Activated naive CD4-positive, alpha-beta T cell treated with anti-CD3 and anti-CD28 coated beads for 36 hours (primary cell): ENCODE measurements around the gene ABL1. TPM values are rescaled to one million over a fixed set of nuclear protein-coding genes. Genes with fewer than 3 reads are reported as not detected.
A peak's percentile ranks its signal among the peaks of the same experiment; 100 is the strongest.

Source experiments
- CTCF ChIA-PET: fragments of 350-600 bp; sonication (Branson Sonifier 250); formaldehyde crosslinking; loops from one replicate; lab custom pipeline; 2021; ENCODE audit warnings: antibody characterized with exemption; lab: Charles Lee
- DNase-seq: peaks from one replicate; pipeline ENCODE4 v3.0.0-alpha.2; 2020
- H3K27ac Mint-ChIP-seq: one replicate; pipeline ENCODE4 v1.8.0; 2021; ENCODE audit warnings: mild to moderate bottlenecking, mixed read lengths
- H3K27me3 Mint-ChIP-seq: one replicate; pipeline ENCODE4 v1.8.0; 2021; ENCODE audit warnings: low read depth, mixed read lengths
- H3K36me3 Mint-ChIP-seq: one replicate; pipeline ENCODE4 v1.8.0; 2021; ENCODE audit warnings: low read depth, mixed read lengths
- H3K4me1 Mint-ChIP-seq: one replicate; pipeline ENCODE4 v1.8.0; 2021; ENCODE audit warnings: low read depth, mixed read lengths
- H3K4me3 Mint-ChIP-seq: one replicate; pipeline ENCODE4 v1.8.0; 2021; ENCODE audit warnings: mild to moderate bottlenecking, moderate library complexity, mixed read lengths
- H3K9me3 Mint-ChIP-seq: one replicate; pipeline ENCODE4 v1.8.0; 2021; ENCODE audit warnings: mixed read lengths
- intact Hi-C: fragments of 100-400 bp; cut with micrococcal nuclease; formaldehyde crosslinking; loops from one replicate; pipeline ENCODE4 v1.15.1; 2023
- total RNA-seq, 2 experiments: library from RNA; stranded (reverse); gene quantifications; one replicate each; pipeline ENCODE4 v1.2.3, GENCODE V29; 2021

Gene ABL1
- total RNA-seq, 2 experiments from 2014 or later: 25.7 to 26.1 TPM

DNA sequence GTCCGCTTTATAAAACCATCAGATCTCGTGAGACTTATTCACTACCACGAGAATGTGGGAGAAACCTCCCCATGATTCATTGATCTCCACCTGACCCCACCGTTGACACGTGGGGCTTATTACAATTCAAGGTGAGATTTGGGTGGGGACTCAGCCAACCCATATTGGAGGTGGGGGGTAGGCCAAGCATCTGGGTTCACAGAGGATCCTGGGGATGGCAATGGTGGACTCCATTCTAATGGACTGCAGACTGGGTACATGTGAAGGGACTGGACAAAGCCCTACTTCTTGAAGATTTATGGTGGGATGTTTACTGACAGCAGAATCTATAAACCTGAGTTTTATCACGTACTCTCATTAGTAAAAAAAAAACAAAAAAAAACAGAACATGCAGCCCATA lies 46.5 kb downstream of the ABL1 start:
- intact Hi-C loops: no loop called here
- Mint-ChIP-seq H3K4me1 (no peaks in the 10 kb centered on the region), H3K9me3 (no peaks in the 10 kb centered on the region), H3K36me3 (peaks cover 31% of the 10 kb centered on the region), H3K27ac (peak overlapping the region; percentile 35), H3K4me3 (no peak overlapping the region), H3K27me3 (no peaks in the 10 kb centered on the region)
- no peak for DNase-seq
- CTCF ChIA-PET: interaction anchor here (1.4 kb wide), 1 partner anchor 16 kb away, joined by 8 read pairs; no protein-coding TSS in a partner anchor

GRCh38 chr9:130882696-130883225 lies 47.7 kb downstream of the ABL1 start:
- H3K27ac Mint-ChIP-seq: no peak overlapping the region
- no peaks in the 10 kb centered on the region for H3K9me3 Mint-ChIP-seq
- H3K36me3 Mint-ChIP-seq: peaks cover 33% of the 10 kb centered on the region
- intact Hi-C loops: no loop called here
- no peak overlapping the region for H3K4me3 Mint-ChIP-seq
- no peaks in the 10 kb centered on the region for H3K27me3 Mint-ChIP-seq
- no peak for DNase-seq
- no peaks in the 10 kb centered on the region for H3K4me1 Mint-ChIP-seq
- CTCF ChIA-PET: interaction anchor here (0.6 to 0.7 kb wide), 2 partner anchors 114 to 170 kb away, joined by 4 to 8 read pairs; no protein-coding TSS in a partner anchor

DNA sequence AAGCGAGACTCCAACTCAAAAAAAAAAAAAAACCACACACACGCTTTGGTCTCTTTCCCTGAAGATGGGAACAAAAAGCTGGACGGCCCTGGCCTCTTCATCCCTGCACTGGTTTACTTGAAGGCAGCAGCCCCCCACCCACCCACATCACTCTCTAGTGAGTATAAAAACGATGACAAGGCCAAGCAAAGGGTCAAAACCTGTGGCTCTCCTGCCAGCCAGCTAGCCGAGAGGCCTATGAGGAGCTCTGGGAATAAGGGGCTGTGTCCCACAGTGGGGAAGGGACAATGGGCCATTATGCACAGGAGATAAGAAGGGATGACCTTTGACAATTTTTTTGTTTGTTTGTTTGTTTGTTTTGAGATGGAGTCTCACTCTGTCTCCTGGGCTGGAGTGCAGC lies 48.4 kb downstream of the ABL1 start:
- H3K36me3 Mint-ChIP-seq: peaks cover 30% of the 10 kb centered on the region
- H3K9me3 Mint-ChIP-seq: no peaks in the 10 kb centered on the region
- no peaks in the 10 kb centered on the region for H3K4me1 Mint-ChIP-seq
- no peak overlapping the region for H3K4me3 Mint-ChIP-seq
- H3K27ac Mint-ChIP-seq: no peak overlapping the region
- no peaks in the 10 kb centered on the region for H3K27me3 Mint-ChIP-seq
- no peak for DNase-seq
- intact Hi-C loops: no loop called here
- CTCF ChIA-PET: interaction anchor here (0.6 to 0.7 kb wide), 2 partner anchors 113 to 169 kb away, joined by 4 to 8 read pairs; no protein-coding TSS in a partner anchor

DNA sequence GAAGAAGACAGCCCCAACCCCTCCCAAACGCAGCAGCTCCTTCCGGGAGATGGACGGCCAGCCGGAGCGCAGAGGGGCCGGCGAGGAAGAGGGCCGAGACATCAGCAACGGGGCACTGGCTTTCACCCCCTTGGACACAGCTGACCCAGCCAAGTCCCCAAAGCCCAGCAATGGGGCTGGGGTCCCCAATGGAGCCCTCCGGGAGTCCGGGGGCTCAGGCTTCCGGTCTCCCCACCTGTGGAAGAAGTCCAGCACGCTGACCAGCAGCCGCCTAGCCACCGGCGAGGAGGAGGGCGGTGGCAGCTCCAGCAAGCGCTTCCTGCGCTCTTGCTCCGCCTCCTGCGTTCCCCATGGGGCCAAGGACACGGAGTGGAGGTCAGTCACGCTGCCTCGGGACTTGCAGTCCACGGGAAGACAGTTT lies 49.1 kb downstream of the ABL1 start:
- no peak for DNase-seq
- CTCF ChIA-PET: interaction anchor here (1.2 kb wide), 1 partner anchor 162 kb away, joined by 3 read pairs; no protein-coding TSS in a partner anchor
- H3K36me3 Mint-ChIP-seq: peaks cover 28% of the 10 kb centered on the region
- intact Hi-C loops: no loop called here
- H3K27me3 Mint-ChIP-seq: no peaks in the 10 kb centered on the region
- H3K9me3 Mint-ChIP-seq: no peaks in the 10 kb centered on the region
- H3K4me1 Mint-ChIP-seq: no peaks in the 10 kb centered on the region
- no peak overlapping the region for H3K4me3 Mint-ChIP-seq
- no peak overlapping the region for H3K27ac Mint-ChIP-seq

GRCh38 chr9:130884542-130885483 lies 49.8 kb downstream of the ABL1 start:
- H3K36me3 Mint-ChIP-seq: peaks cover 24% of the 10 kb centered on the region
- H3K27ac Mint-ChIP-seq: no peak overlapping the region
- DNase-seq: no peak
- CTCF ChIA-PET: interaction anchor here (0.6 to 1.2 kb wide), 2 partner anchors 162 to 930 kb away, joined by 3 read pairs; no protein-coding TSS in a partner anchor
- no peaks in the 10 kb centered on the region for H3K4me1 Mint-ChIP-seq
- H3K4me3 Mint-ChIP-seq: no peak overlapping the region
- H3K9me3 Mint-ChIP-seq: no peaks in the 10 kb centered on the region
- intact Hi-C loops: no loop called here
- H3K27me3 Mint-ChIP-seq: no peaks in the 10 kb centered on the region

- no peaks in the 10 kb centered on the region for H3K9me3 Mint-ChIP-seq
- CTCF ChIA-PET: no interaction called here
Measured at GRCh38 chr9:130885484-130886375, 50.7 kb downstream of the ABL1 start.

GRCh38 chr9:130886981-130887380 lies 51.9 kb downstream of the ABL1 start:
- CTCF ChIA-PET: no interaction called here
- H3K36me3 Mint-ChIP-seq: peaks cover 16% of the 10 kb centered on the region
- DNase-seq: no peak
- no peaks in the 10 kb centered on the region for H3K27me3 Mint-ChIP-seq
- intact Hi-C loops: no loop called here
- H3K9me3 Mint-ChIP-seq: no peaks in the 10 kb centered on the region
- no peak overlapping the region for H3K4me3 Mint-ChIP-seq
- no peaks in the 10 kb centered on the region for H3K4me1 Mint-ChIP-seq
- no peak overlapping the region for H3K27ac Mint-ChIP-seq

More at GRCh38 chr9:130885484-130886375, 50.7 kb downstream of the ABL1 start:
- Mint-ChIP-seq H3K27ac (peak overlapping the region; percentile 56), H3K36me3 (peaks cover 23% of the 10 kb centered on the region), H3K4me1 (no peaks in the 10 kb centered on the region), H3K27me3 (no peaks in the 10 kb centered on the region), H3K4me3 (no peak overlapping the region)
- intact Hi-C loops: no loop called here
- no peak for DNase-seq

- H3K27me3 Mint-ChIP-seq: no peaks in the 10 kb centered on the region
- CTCF ChIA-PET: no interaction called here
- no peak for DNase-seq
- no peaks in the 10 kb centered on the region for H3K9me3 Mint-ChIP-seq
- H3K36me3 Mint-ChIP-seq: peaks cover 16% of the 10 kb centered on the region
- no peak overlapping the region for H3K4me3 Mint-ChIP-seq
- H3K4me1 Mint-ChIP-seq: no peaks in the 10 kb centered on the region
- H3K27ac Mint-ChIP-seq: no peak overlapping the region
- intact Hi-C loops: no loop called here
Measured at GRCh38 chr9:130887494-130888144, 52.6 kb downstream of the ABL1 start.

GRCh38 chr9:130888146-130888885 lies 53.3 kb downstream of the ABL1 start:
- intact Hi-C loops: no loop called here
- Mint-ChIP-seq H3K4me3 (no peak overlapping the region), H3K9me3 (no peaks in the 10 kb centered on the region), H3K27me3 (no peaks in the 10 kb centered on the region), H3K4me1 (no peaks in the 10 kb centered on the region), H3K27ac (no peak overlapping the region), H3K36me3 (peaks cover 16% of the 10 kb centered on the region)
- no peak for DNase-seq
- CTCF ChIA-PET: no interaction called here

- DNase-seq: no peak
- Mint-ChIP-seq H3K9me3 (no peaks in the 10 kb centered on the region), H3K36me3 (peaks cover 10% of the 10 kb centered on the region), H3K4me1 (no peaks in the 10 kb centered on the region), H3K27me3 (no peaks in the 10 kb centered on the region), H3K4me3 (no peak overlapping the region), H3K27ac (no peak overlapping the region)
- intact Hi-C loops: no loop called here
- CTCF ChIA-PET: interaction anchor here (0.7 kb wide), 1 partner anchor 133 kb away, joined by 3 read pairs; no protein-coding TSS in a partner anchor
Measured at GRCh38 chr9:130890124-130890523, 55.1 kb downstream of the ABL1 start.
